Heart left ventricle (tissue), 16 donors: Measurements from ENCODE around the gene ALDH4A1. TPM values are rescaled to one million over a fixed set of nuclear protein-coding genes. Genes with fewer than 3 reads are reported as not detected.

ENCODE experiments used
- ATAC-seq, 4 donors: fragments of 200-7000 bp; cut with Tn5 transposase; one replicate each; pipeline ENCODE4 v1.9.1; 2020 to 2022; ENCODE audit warnings: moderate library complexity in 4 of 4, mild to moderate bottlenecking in 3 of 4, moderate number of reproducible peaks in 1 of 4
- DNase-seq, 5 donors: peaks; one replicate each; pipeline ENCODE4 v3.0.0-alpha.2; 2020
- H3K27ac ChIP-seq, 12 donors: fragments of 200-600 bp; sonication (generic) in 4 of 12; one replicate each; pipeline versions ENCODE4 v1.5.0 to v1.8.0; 2016 to 2022; ENCODE audit warnings: mild to moderate bottlenecking in 2 of 12
- H3K27me3 ChIP-seq, 9 donors: fragments of 200-600 bp; sonication (generic) in 2 of 9; one replicate each; pipeline versions ENCODE4 v1.5.1 to v1.8.0; 2016 to 2022; ENCODE audit warnings: mild to moderate bottlenecking in 3 of 9
- H3K36me3 ChIP-seq, 9 donors: fragments of 200-600 bp; sonication (generic) in 2 of 9; one replicate each; pipeline versions ENCODE4 v1.5.0 to v1.8.0; 2018 to 2022; ENCODE audit warnings: mild to moderate bottlenecking in 2 of 9
- H3K4me1 ChIP-seq, 12 donors: fragments of 200-600 bp; sonication (generic) in 4 of 12; one replicate each; pipeline versions ENCODE4 v1.5.0 to v1.8.0; 2016 to 2022; ENCODE audit warnings: mild to moderate bottlenecking in 3 of 12
- H3K4me3 ChIP-seq, 12 donors: fragments of 200-600 bp; sonication (generic) in 4 of 12; one replicate each; pipeline versions ENCODE4 v1.5.0 to v1.8.0; 2017 to 2022; ENCODE audit warnings: mild to moderate bottlenecking in 9 of 12, moderate library complexity in 4 of 12
- H3K9me3 ChIP-seq, 12 donors: fragments of 200-600 bp; sonication (generic) in 4 of 12; one replicate each; pipeline versions ENCODE4 v1.5.0 to v1.8.0; 2016 to 2022; ENCODE audit warnings: mild to moderate bottlenecking in 1 of 12
- POLR2A ChIP-seq, 2 donors: fragments of 450-650 bp; IDR thresholded peaks; one replicate each; pipeline ENCODE4 v1.6.1; 2017; ENCODE audit warnings: antibody characterized with exemption in 2 of 2, mild to moderate bottlenecking in 2 of 2, moderate library complexity in 2 of 2
- WGBS, 4 donors: extraction: QIAGEN DNeasy Blood & Tissue Kit in 2 of 4; methylation state at CpG; one replicate each; pipeline versions ENCODE4 v1.1.5 to v1.1.7; 2013 to 2018; 5-methylcytosine and 5-hydroxymethylcytosine counted together
- intact Hi-C, 10 donors: fragments of 100-400 bp; cut with DNase I; formaldehyde crosslinking; loops; one replicate each; pipeline versions ENCODE4 v1.11.1 to v1.14.2; 2022
- polyA plus RNA-seq, 2 donors: library from polyadenylated mRNA; stranded (reverse); fragments of 200-250 nt; gene quantifications; one replicate each; pipeline ENCODE4 v1.2.3, GENCODE V29; 2013
- total RNA-seq, 9 donors: library from RNA; depleted of rRNA in 2 of 9; stranded (reverse); fragments of >200 nt in 2 of 9; fragmentation: NEBNext Ultra II Directional in 3 of 9; extraction: Animal tissue kit (Norgen Biotek cat#: 25700) in 3 of 9; gene quantifications; one replicate each; pipeline versions ENCODE4 v1.1.0 to v1.2.4, GENCODE V29; 2016 to 2023
- TF ChIP-seq, protein P1 (sequence below), 12 donors: fragments of 200-600 bp; sonication (generic) in 4 of 12; IDR thresholded peaks; one replicate each; pipeline versions ENCODE4 v1.5.0 to v1.8.0; 2018 to 2022; ENCODE audit warnings: antibody characterized with exemption in 12 of 12, mild to moderate bottlenecking in 5 of 12
- donor health status: ischemic (EF 13 %, LVEDD 7.1; RV severe dilation, severe dysfunction).
- donor health status: healthy with polysubstance abuse.
- donor health status: DM: no; HTN: yes; CAD: no.
- donor health status: DM: no; HTN: no; CAD: no.
- donor health status: ischemic (EF 25% LVEDD 6.9; RV normal size, moderate dysfunction).
- donor health status: ischemic (EF 25% LVEDD 5.7; RV mildly dilated, moderate dysfunction).
- donor health status: healthy.
- donor health status: DM: yes; HTN: yes; CAD: no.
- donor health status: ischemic (EF 35%, LVEDD 5.7; RV mildly dilated, moderate dysfunction).
- donor health status: nonischemic (EF 11% LVEDD 7.7; RV severe dilation, severe dysfunction).
- donor health status: DM: yes; HTN: yes; CAD: no.
- donor health status: PGD.
- donor health status: ischemic (EF 29% LVEDD 5.4; RV normal size, mild dysfunction).
- donor health status: nonischemic (EF 23%, LVEDD 6.1; RV moderate dilation, normal function).

Gene ALDH4A1
- total and polyA plus RNA-seq, 11 donors, result 20.8 to 57.6 (median 30.6) TPM

DNA sequence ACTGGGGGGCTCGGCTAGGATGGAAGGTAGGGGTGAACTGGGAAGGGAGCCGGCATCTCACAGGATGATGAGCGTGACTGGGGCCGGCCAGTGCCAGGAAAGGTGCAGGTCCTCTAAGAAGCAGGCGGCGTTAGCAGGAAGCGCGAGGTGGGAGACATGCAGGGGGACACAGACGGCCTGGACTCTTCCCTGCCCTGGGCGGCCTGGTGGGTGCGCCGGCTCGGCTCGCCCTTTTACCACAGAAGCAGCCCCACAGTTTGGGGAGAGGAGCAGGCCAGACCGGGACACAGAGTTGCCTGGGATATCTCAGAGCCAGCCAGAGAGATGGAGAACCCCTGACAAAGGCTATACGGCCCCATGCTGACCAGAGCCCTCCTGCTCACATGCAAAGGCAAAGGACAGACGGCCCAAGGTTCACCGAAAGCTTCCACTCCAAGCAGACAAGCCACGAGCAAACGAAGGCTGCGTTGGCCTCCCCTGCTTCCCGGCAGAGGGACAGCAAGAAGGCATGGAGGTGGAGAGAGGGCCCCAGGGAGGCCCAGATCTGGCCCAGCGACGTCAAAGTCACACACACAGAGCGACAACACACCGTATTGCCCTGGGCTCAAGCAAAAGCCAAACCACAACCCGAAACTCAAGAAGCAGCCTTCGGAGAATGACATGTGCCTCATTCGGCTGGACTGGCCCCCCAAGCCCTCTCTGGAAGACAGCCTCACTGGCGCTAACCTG is 14.9 kb upstream of the ALDH4A1 start:
- H3K36me3 ChIP-seq, result peaks cover 0 to 27% (median 20%) of the 10 kb centered on the region in 9 donors
- H3K27me3 ChIP-seq, result no peaks in the 10 kb centered on the region
- H3K4me1 ChIP-seq, result peaks cover under 1 to 46% (median 33%) of the 10 kb centered on the region in 12 donors
- no peak for TF ChIP-seq POLR2A (IDR thresholded peaks at IDR 0.05)
- TF ChIP-seq, protein P1, sequence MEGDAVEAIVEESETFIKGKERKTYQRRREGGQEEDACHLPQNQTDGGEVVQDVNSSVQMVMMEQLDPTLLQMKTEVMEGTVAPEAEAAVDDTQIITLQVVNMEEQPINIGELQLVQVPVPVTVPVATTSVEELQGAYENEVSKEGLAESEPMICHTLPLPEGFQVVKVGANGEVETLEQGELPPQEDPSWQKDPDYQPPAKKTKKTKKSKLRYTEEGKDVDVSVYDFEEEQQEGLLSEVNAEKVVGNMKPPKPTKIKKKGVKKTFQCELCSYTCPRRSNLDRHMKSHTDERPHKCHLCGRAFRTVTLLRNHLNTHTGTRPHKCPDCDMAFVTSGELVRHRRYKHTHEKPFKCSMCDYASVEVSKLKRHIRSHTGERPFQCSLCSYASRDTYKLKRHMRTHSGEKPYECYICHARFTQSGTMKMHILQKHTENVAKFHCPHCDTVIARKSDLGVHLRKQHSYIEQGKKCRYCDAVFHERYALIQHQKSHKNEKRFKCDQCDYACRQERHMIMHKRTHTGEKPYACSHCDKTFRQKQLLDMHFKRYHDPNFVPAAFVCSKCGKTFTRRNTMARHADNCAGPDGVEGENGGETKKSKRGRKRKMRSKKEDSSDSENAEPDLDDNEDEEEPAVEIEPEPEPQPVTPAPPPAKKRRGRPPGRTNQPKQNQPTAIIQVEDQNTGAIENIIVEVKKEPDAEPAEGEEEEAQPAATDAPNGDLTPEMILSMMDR (IDR thresholded peaks at IDR 0.05), result no peak
- H3K4me3 ChIP-seq, result no peak overlapping the region
- H3K27ac ChIP-seq, result no peak overlapping the region
- intact Hi-C loops, result loop anchor here in 1 of 10 donors (5.0 kb wide), 1 partner anchor 35 kb away; no protein-coding TSS in a partner anchor
- DNase-seq (peak in 1 of 5 donors; percentile 59), ATAC-seq (no peak)
- 90 to 96% (median 93%) methylated on average over 23 to 30 of the region's 30 CpGs for WGBS, 4 donors
- no peaks in the 10 kb centered on the region for H3K9me3 ChIP-seq

GRCh38 chr1:18915341-18915740 is 13.0 kb upstream of the ALDH4A1 start:
- no peak for ATAC-seq
- Histone ChIP-seq H3K27me3 (no peaks in the 10 kb centered on the region), H3K36me3 (peaks cover 0 to 37% (median 34%) of the 10 kb centered on the region in 9 donors), H3K27ac (peak overlapping the region in 8 of 12 donors; percentile 4 to 55 (median 39)), H3K9me3 (no peaks in the 10 kb centered on the region), H3K4me3 (no peak overlapping the region), H3K4me1 (peaks cover 0 to 31% (median 21%) of the 10 kb centered on the region in 12 donors)
- intact Hi-C loops, result loop anchor here in 1 of 10 donors (5.0 kb wide), 1 partner anchor 37 kb away; no protein-coding TSS in a partner anchor
- no peak for DNase-seq
- TF ChIP-seq, protein P1 (IDR thresholded peaks at IDR 0.05), result no peak
- no peak for TF ChIP-seq POLR2A (IDR thresholded peaks at IDR 0.05)
- 90 to 95% (median 94%) methylated on average over 6 to 7 of the region's 7 CpGs for WGBS, 4 donors

GRCh38 chr1:18913065-18913835 is 10.9 kb upstream of the ALDH4A1 start:
- intact Hi-C loops, result loop anchor here in 4 of 10 donors (2.0 to 5.0 kb wide), 5 partner anchors 39 to 186 kb away; no protein-coding TSS in a partner anchor
- ATAC-seq (peak; percentile 79 to 95 (median 90)), DNase-seq (peak; percentile 84 to 92 (median 85))
- 26 to 34% (median 30%) methylated on average over 19 to 22 of the region's 22 CpGs for WGBS, 4 donors
- peak overlapping the region in 3 of 12 donors; percentile 7 to 15 (median 13) for H3K4me3 ChIP-seq
- no peak for TF ChIP-seq POLR2A (IDR thresholded peaks at IDR 0.05)
- TF ChIP-seq, protein P1 (IDR thresholded peaks at IDR 0.05), result peak; percentile 90 to 99 (median 97)
- peak overlapping the region; percentile 7 to 79 (median 60) for H3K27ac ChIP-seq
- H3K4me1 ChIP-seq, result peaks cover 0 to 36% (median 29%) of the 10 kb centered on the region in 12 donors
- peaks cover 0 to 55% (median 45%) of the 10 kb centered on the region in 9 donors for H3K36me3 ChIP-seq
- H3K27me3 ChIP-seq, result no peaks in the 10 kb centered on the region
- no peaks in the 10 kb centered on the region for H3K9me3 ChIP-seq
